NCI-H187 treated with DMSO at 0.1 percent for 48 hours (cell line): ENCODE data around the gene TP73.
"Not testable (repeated sequence)": the region's sequence is repeated elsewhere in the genome, so short reads cannot be mapped to it uniquely, and the experiment has no call there.

ENCODE experiments used
- DNase-seq: peaks from one replicate; lab custom pipeline; 2025; lab: John Stamatoyannopoulos, UW

The TP73 gene

GRCh38 chr1:3708791-3709190, 56.5 kb downstream of the TP73 start:
- DNase-seq = no peak

DNA sequence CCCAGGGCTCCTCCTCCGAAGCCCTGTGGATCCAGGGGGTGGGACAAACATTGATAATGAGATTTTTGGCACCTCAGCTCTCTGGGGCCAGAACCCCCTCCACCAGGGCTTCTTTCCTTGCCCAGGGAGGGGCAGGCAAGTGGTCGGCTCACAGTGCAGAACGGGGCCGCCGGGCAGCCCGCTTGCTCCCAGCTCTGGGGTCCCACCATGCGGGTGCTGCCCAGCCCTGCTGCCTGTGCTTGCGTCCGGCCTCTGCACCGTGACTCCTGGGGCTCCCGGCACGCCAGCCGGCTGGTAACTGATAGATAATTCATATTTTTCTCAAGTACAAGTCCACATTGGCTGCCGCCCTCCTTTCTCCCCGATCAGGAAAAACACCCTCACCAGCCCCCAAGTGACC, 57.9 kb downstream of the TP73 start:
- no peak for DNase-seq

DNA sequence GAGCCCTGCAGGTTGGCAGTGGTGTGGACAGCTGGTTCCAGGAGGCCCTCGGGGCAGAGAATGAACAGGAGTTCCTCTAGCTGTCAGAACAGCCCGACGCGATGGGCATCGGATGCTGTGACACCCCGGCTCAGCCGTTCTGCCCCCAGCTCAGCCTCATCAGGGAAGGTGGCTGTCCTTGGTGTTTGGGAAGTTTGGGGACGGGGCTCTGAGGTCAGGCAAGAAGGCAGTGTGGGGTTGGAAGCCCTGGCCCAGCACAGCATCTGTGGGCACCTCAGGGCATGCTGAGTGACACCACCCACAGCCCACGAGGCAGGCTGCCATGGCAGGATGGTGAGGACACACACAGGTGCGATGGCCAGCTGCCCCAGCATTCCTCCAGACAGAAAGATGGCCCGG, 59.1 kb downstream of the TP73 start:
- DNase-seq = no peak

- DNase-seq = no peak
These were observed 59.6 kb downstream of the TP73 start for GRCh38 chr1:3711780-3712451.

DNA sequence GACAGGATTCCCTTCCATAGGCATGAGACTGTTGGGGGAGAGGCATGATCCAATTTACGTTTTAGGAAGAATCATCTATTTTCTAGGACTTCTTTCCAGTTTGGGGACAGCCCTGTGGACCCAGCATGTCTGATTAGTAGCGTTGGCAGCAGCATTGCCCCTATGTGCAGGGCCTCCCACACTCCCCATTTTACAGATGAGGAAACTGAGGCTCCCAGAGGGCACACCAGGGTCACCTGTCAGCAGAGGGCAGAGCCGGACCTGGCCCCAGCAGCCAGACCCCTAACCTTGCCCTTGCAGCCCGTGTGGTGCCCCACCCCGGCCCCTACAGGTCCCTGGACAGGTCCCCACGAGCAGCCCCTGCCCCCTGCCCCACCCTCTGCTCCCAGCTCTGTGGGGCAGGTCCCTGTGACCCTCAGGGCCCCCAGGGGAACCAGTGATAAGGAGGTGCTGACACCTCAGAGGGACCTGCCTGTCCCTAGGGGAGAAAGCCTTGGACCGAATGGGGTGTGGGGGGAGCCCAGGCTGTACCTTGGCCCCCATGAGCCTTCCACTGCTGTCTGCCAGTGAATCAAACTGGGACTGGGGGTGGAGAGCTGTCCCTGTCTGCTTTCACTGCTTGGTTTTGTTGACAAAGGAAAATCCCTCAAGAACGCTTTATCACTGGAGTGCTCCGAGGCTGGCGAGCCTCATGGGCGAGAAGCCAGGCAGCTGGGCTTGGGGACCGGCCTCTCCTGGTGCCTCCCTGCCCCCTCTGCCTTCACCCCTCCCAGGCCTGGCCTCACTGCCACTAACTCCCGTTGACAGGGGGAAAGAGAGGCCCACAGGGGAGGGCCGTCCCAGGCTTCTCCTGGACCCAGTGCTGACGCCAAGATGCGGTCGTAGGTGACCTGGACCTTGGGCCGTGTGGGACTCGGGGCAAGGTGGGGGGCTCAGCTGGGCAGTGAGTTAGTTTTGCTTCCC, 60.5 kb downstream of the TP73 start:
- no peak for DNase-seq

DNA sequence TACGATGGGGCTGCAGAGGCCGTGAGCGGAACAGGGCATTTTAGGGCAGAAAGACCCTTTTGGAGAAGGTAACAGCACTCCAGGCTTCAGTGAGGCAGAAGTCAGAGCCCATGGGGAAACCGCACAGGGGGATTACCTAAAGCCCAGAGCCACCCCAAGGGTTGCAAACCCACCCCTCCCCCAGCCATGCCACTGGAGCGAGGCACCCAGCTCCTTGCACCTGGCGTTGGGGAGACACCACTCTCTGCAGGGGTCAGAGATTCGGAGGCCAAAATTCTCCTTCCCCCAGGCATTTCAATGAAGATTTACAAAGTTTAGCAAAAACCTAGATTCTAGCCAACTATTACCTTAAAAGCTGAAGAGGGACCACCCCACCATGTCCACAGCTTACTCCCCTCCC, 61.5 kb downstream of the TP73 start:
- DNase-seq = no peak

- no peak for DNase-seq
These were observed 62.0 kb downstream of the TP73 start for GRCh38 chr1:3714284-3714741.

- DNase-seq = no peak
These were observed 62.5 kb downstream of the TP73 start for GRCh38 chr1:3714814-3715213.

DNA sequence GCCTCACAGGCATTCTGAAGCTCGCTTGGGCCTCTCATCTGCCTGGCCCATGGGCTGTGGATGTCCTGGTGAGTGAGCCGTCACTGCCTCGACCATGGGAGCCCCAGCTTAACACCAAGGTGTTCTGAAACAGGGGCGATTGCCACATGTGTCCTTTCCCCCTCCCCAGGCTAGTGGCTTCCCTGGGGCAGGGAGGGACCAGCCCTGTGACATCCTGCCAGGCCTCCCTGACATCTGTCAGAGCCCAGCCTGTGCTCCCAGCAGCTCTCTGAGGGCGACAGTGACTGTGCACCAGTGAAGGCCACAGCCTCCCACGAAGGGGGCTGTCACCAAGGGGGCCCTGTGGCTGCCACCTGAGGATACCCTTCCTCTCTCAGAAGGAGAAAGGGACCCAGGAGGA, 64.0 kb downstream of the TP73 start:
- no peak for DNase-seq

GRCh38 chr1:3717041-3717714, 64.9 kb downstream of the TP73 start:
- no peak for DNase-seq

DNA sequence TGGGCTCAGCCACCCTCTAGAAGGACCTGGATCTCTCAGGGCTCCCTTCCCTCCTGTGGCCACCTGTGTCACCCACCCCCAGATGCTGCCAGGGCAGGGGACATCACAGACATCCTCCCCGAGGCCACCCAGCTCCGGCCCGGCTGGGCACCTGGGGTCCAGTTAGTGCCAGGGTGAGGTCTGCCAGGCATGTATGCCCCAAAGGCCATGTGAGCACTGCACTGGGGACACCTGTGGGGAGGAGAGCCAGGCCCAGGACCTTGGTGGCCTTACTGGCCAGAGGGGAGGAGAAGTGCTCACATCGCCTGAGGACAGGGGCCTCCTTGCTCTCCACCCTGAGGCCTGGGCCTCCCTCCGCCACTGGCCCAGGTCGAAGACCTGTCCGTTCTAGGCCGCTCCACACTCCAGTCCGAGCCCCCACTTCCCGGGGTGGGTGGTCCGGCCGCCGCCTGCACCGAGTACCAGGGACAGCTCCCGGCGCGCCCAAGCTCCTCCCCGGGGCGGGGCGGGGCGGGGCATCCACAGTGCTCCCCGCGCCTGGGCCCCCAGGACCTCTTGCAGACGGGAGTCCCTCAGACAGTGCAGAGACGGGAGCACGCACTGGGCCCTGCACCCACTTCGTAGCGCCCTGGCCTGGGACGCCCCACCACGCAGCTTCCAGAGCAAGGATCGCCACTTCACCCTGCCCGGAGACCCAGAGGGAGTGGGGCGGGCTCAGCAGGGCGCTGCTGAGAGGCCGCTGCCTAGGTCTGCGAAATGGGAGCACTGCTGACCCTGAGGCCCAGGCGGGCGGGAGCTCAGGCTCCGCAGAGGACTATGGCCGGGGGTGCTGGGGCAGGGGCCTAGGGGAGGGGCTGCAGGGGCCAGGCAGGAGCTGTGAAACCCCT, 65.6 kb downstream of the TP73 start:
- no peak for DNase-seq

DNA sequence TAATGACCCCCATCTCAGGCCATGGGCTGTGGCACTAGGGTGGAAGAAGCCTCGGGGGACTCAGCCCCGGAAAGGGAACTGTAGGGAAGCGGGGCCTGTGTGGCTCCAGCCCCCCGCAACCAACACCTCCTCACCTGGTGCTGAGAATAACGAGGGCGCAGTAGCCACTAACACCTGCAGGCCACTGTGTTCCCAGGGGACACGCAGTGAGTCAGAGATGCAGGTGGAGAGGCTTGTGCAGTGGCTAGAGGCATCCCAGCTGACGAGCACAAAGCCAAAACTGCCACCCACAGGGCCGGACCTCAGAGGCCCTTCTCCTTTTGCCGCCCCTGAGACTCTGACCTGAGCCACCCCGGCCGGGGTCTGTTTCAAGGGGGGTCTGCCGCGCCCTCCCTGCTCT, 66.4 kb downstream of the TP73 start:
- no peak for DNase-seq

DNA sequence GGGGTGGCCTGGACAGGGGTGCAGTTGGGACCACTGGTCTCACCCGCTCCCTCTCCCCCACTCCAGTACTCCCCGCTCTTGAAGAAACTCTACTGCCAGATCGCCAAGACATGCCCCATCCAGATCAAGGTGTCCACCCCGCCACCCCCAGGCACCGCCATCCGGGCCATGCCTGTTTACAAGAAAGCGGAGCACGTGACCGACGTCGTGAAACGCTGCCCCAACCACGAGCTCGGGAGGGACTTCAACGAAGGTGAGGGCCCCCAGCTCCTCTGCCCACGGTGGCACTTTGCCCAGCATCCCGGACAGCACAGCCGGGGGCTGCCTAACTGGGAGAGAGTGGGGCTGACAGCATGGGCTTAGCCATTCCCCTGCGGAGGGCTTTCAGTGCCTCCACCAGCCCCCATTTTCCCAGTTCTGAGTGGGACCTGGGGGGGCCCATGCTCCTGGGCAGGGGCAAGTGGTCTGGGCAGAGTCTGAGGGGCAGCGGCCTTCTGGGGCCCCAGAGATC, 69.7 kb downstream of the TP73 start:
- no peak for DNase-seq

GRCh38 chr1:3722846-3723245, 70.5 kb downstream of the TP73 start:
- DNase-seq = no peak

DNA sequence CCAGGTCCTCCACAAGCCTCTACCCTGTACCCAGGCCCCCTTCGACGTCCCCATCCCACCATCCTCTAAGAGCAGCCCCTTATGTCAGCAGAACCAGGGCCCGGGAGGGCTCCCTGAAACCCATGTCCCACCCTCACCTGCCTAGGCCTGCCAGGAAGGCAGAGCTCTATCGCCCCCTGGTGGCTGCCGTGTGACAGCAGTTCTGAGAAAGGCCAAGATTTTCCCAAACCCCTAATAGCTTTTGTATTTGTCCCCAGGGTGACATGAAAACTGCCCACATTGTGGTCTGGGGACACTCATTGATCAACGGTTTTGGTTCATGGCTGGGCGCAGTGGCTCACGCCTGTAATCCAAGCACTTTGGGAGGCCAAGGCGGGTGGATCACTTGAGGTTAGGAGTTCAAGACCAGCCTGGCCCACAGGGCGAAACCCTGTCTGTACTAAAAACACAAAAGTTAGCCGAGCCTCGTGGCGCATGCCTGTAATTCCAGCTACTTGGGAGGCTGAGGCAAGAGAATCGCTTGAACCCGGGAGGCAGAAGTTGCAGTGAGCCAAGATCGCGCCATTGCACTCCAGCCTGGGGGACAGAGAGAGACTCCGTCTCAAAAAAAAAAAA, 72.2 kb downstream of the TP73 start:
- not testable (repeated sequence) for DNase-seq

GRCh38 chr1:3725366-3725765, 73.0 kb downstream of the TP73 start:
- no peak for DNase-seq

- DNase-seq = no peak
These were observed 74.9 kb downstream of the TP73 start for GRCh38 chr1:3727042-3727824.

GRCh38 chr1:3727825-3728776, 75.8 kb downstream of the TP73 start:
- DNase-seq = no peak
